CD14-positive monocyte (primary cell): ENCODE measurements around the gene THAP2. TPM values are rescaled to one million over a fixed set of nuclear protein-coding genes. Genes with fewer than 3 reads are reported as not detected.
A peak's percentile ranks its signal among the peaks of the same experiment; 100 is the strongest.

Source experiments
- DNase-seq, 3 donors: peaks; one replicate each; pipeline ENCODE4 v3.0.0-alpha.2; 2011 to 2022
- H2AFZ ChIP-seq: 2 replicates; pipeline ENCODE4 v1.6.0; 2012; ENCODE audit warnings: mild to moderate bottlenecking, low read depth, low read length, inconsistent platforms; ENCODE audit not compliant: insufficient read depth, poor library complexity, severe bottlenecking
- H3K27ac ChIP-seq, 2 donors: 1 replicate in 1 of 2; 2 replicates in 1 of 2; pipeline ENCODE4 v1.5.1; 2012 to 2013; ENCODE audit warnings: low read length in 2 of 2, control low read depth in 1 of 2, inconsistent platforms in 1 of 2, low read depth in 1 of 2, mild to moderate bottlenecking in 1 of 2
- H3K27me3 ChIP-seq, 2 donors: one replicate each; pipeline versions ENCODE4 v1.6.0 to v1.6.1; 2011 to 2013; ENCODE audit warnings: low read length in 2 of 2; ENCODE audit not compliant: control insufficient read depth in 2 of 2, insufficient read depth in 2 of 2
- H3K36me3 ChIP-seq, 2 donors: replicated peaks in 1 of 2; 1 replicate in 1 of 2; 2 replicates in 1 of 2; pipeline versions ENCODE4 v1.5.1 to v1.6.1; 2012 to 2013; ENCODE audit warnings: low read length in 2 of 2, control low read depth in 1 of 2, inconsistent platforms in 1 of 2, mild to moderate bottlenecking in 1 of 2; ENCODE audit not compliant: insufficient read depth in 2 of 2, control insufficient read depth in 1 of 2
- H3K4me1 ChIP-seq, 2 donors: 1 replicate in 1 of 2; 2 replicates in 1 of 2; pipeline versions ENCODE4 v1.5.1 to v1.6.1; 2012 to 2013; ENCODE audit warnings: low read length in 2 of 2, control low read depth in 1 of 2, inconsistent platforms in 1 of 2, mild to moderate bottlenecking in 1 of 2, moderate library complexity in 1 of 2; ENCODE audit not compliant: insufficient read depth in 2 of 2, control insufficient read depth in 1 of 2
- H3K4me2 ChIP-seq: replicated peaks from 2 replicates; pipeline ENCODE3; 2012; ENCODE audit warnings: low read length, moderate library complexity, mild to moderate bottlenecking; ENCODE audit not compliant: poor library complexity, severe bottlenecking; ENCODE audit errors: extremely low read depth
- H3K4me3 ChIP-seq, 3 experiments: fragments of 200-600 bp in 1 of 3; sonication (generic) in 1 of 3; replicated peaks in 1 of 3; 1 replicate in 2 of 3; 2 replicates in 1 of 3; pipeline ENCODE4 v1.5.1; 2011 to 2013; ENCODE audit warnings: low read length in 3 of 3, mild to moderate bottlenecking in 3 of 3, control low read depth in 2 of 3, low read depth in 2 of 3, inconsistent platforms in 1 of 3, moderate library complexity in 1 of 3
- H3K79me2 ChIP-seq: 2 replicates; pipeline ENCODE4 v1.6.0; 2012; ENCODE audit warnings: mild to moderate bottlenecking, control low read depth, inconsistent platforms, low read length, moderate library complexity; ENCODE audit not compliant: insufficient read depth
- H3K9ac ChIP-seq: 2 replicates; pipeline ENCODE4 v1.6.0; 2017; ENCODE audit warnings: low read length, mild to moderate bottlenecking; ENCODE audit not compliant: insufficient read depth, poor library complexity, severe bottlenecking
- H3K9me3 ChIP-seq, 2 donors: replicated peaks in 1 of 2; 1 replicate in 1 of 2; 2 replicates in 1 of 2; pipeline versions ENCODE4 v1.5.1 to v1.6.1; 2012 to 2013; ENCODE audit warnings: low read length in 2 of 2, control low read depth in 1 of 2; ENCODE audit not compliant: control insufficient read depth in 1 of 2, insufficient read depth in 1 of 2
- H4K20me1 ChIP-seq: 2 replicates; pipeline ENCODE4 v1.6.0; 2012; ENCODE audit warnings: mild to moderate bottlenecking, low read length, control low read depth, moderate library complexity; ENCODE audit not compliant: insufficient read depth
- H3K27ac Mint-ChIP-seq, 7 donors: one replicate each; pipeline ENCODE4 v1.8.0; 2020; ENCODE audit warnings: mild to moderate bottlenecking in 7 of 7, mixed read lengths in 7 of 7, moderate library complexity in 6 of 7, inconsistent platforms in 2 of 7
- H3K27me3 Mint-ChIP-seq, 3 donors: one replicate each; pipeline ENCODE4 v1.8.0; 2021 to 2022; ENCODE audit warnings: low read depth in 3 of 3, mild to moderate bottlenecking in 3 of 3, mixed read lengths in 3 of 3, moderate library complexity in 3 of 3, inconsistent platforms in 1 of 3
- H3K36me3 Mint-ChIP-seq, 2 donors: one replicate each; pipeline ENCODE4 v1.8.0; 2020; ENCODE audit warnings: mixed read lengths in 2 of 2, inconsistent platforms in 1 of 2, mild to moderate bottlenecking in 1 of 2
- H3K4me1 Mint-ChIP-seq: one replicate; pipeline ENCODE4 v1.8.0; 2020; ENCODE audit warnings: mild to moderate bottlenecking, mixed read lengths
- H3K4me3 Mint-ChIP-seq, 2 donors: one replicate each; pipeline ENCODE4 v1.8.0; 2020; ENCODE audit warnings: mild to moderate bottlenecking in 2 of 2, mixed read lengths in 2 of 2, moderate library complexity in 1 of 2
- H3K9me3 Mint-ChIP-seq, 7 donors: one replicate each; pipeline ENCODE4 v1.8.0; 2020 to 2022; ENCODE audit warnings: mixed read lengths in 7 of 7, mild to moderate bottlenecking in 6 of 7, moderate library complexity in 6 of 7, inconsistent platforms in 2 of 7
- WGBS: methylation state at CpG from one replicate; pipeline ENCODE4 v1.1.5; 2013; ENCODE audit warnings: missing lambda C conversion rate; ENCODE audit not compliant: insufficient coverage; 5-methylcytosine and 5-hydroxymethylcytosine counted together
- intact Hi-C, 2 donors: fragments of 100-400 bp; cut with micrococcal nuclease; formaldehyde crosslinking; loops; one replicate each; pipeline versions ENCODE4 v1.15.0 to v1.15.1; 2023
- polyA plus RNA-seq, 3 donors: library from polyadenylated mRNA; depleted of rRNA in 1 of 3; unstranded in 2 of 3; stranded (reverse) in 1 of 3; fragments of 300-500 nt in 2 of 3; fragments of >200 nt in 1 of 3; fragmentation: Illumina TruSeq in 2 of 3; gene quantifications; 1 replicate in 2 of 3; 2 replicates in 1 of 3; pipeline ENCODE4 v1.2.3, GENCODE V29; 2012 to 2021
- TF ChIP-seq, protein P1 (sequence below): fragments of 200-600 bp; IDR thresholded peaks from one replicate; pipeline ENCODE4 v1.8.0; 2022; ENCODE audit warnings: antibody characterized with exemption, mild to moderate bottlenecking

Gene THAP2
- polyA plus RNA-seq, 3 donors = 3.5 to 16.3 (median 4.3) TPM

DNA sequence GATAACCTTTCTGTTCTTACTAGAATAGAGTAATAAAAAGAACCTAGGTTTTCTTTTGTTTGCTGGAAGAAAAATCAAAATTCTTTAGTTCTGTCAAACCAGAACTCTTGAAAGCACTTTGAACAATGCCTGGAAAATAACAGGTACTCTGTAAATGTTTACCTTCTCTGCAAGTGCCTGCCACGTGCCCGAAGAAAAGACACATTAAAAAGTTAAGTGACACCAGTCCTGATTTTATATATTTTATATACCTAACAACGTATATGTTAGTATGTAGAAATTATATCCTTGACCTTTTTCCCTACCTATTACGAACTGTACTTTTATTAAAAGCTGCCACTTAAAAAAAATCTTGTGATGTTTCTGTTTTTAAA lies 976 bp downstream of the THAP2 start:
- Mint-ChIP-seq H3K27ac (peak overlapping the region in 3 of 7 donors; percentile 100), H3K4me3 (peak overlapping the region; percentile 94 to 100), H3K36me3 (peaks cover 4 to 8% of the 10 kb centered on the region in 2 donors), H3K4me1 (peaks cover 22% of the 10 kb centered on the region), H3K9me3 (peaks cover 0 to 3% (median 0%) of the 10 kb centered on the region in 7 donors), H3K27me3 (peaks cover 0 to 2% (median 2%) of the 10 kb centered on the region in 3 donors)
- Histone ChIP-seq H3K27me3 (no peaks in the 10 kb centered on the region), H3K4me2 (peak overlapping the region; percentile 88), H4K20me1 (peaks cover 22% of the 10 kb centered on the region), H3K9ac (peak overlapping the region; percentile 100), H3K36me3 (peaks cover 4 to 5% of the 10 kb centered on the region in 2 donors), H2AFZ (peak overlapping the region; percentile 78), H3K79me2 (peaks cover 58% of the 10 kb centered on the region), H3K4me3 (peak overlapping the region; percentile 72 to 88 (median 84)), H3K9me3 (no peaks in the 10 kb centered on the region), H3K27ac (peak overlapping the region in 1 of 2 donors; percentile 100), H3K4me1 (peaks cover 24 to 27% of the 10 kb centered on the region in 2 donors)
- WGBS = no CpG with 5 or more reads among the region's 4 CpGs
- TF ChIP-seq, protein P1, sequence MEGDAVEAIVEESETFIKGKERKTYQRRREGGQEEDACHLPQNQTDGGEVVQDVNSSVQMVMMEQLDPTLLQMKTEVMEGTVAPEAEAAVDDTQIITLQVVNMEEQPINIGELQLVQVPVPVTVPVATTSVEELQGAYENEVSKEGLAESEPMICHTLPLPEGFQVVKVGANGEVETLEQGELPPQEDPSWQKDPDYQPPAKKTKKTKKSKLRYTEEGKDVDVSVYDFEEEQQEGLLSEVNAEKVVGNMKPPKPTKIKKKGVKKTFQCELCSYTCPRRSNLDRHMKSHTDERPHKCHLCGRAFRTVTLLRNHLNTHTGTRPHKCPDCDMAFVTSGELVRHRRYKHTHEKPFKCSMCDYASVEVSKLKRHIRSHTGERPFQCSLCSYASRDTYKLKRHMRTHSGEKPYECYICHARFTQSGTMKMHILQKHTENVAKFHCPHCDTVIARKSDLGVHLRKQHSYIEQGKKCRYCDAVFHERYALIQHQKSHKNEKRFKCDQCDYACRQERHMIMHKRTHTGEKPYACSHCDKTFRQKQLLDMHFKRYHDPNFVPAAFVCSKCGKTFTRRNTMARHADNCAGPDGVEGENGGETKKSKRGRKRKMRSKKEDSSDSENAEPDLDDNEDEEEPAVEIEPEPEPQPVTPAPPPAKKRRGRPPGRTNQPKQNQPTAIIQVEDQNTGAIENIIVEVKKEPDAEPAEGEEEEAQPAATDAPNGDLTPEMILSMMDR = no peak
- DNase-seq = no peak
- intact Hi-C loops = loop anchor here (10.0 kb wide), 2 partner anchors 90 to 170 kb away; partner anchors contain the start of genes RAB21 (in 1 of the 2) and TBC1D15 (in 1 of the 2)

DNA sequence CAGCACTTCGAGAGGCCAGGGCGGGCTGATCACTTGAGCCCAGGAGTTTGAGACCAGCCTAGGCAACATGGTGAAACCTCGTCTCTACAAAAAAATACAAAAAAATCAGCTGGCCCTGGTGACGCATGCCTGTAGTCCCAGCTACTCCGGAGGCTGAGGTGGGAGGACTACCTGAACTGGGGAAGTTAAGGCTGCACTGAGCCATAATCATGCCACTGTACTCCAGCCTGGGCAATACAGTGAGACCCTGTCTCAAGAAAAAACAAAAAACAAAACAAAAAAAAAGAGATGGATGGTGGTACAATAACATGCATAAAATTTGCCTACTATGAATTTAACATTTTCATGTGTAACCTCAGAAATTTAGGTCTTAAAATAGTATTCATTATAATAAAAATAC lies 2.2 kb downstream of the THAP2 start:
- H3K4me3 ChIP-seq = no peak overlapping the region
- peaks cover 0 to 2% (median 2%) of the 10 kb centered on the region in 3 donors for H3K27me3 Mint-ChIP-seq
- no peak for DNase-seq
- no peak overlapping the region for H3K27ac ChIP-seq
- H3K79me2 ChIP-seq = peaks cover 46% of the 10 kb centered on the region
- peaks cover 22% of the 10 kb centered on the region for H3K4me1 Mint-ChIP-seq
- peaks cover 0 to 3% (median 0%) of the 10 kb centered on the region in 7 donors for H3K9me3 Mint-ChIP-seq
- H3K36me3 Mint-ChIP-seq = peaks cover 0 to 4% of the 10 kb centered on the region in 2 donors
- 100% methylated on average over 1 of the region's 5 CpGs for WGBS
- H3K27ac Mint-ChIP-seq = peak overlapping the region in 1 of 7 donors; percentile 46
- TF ChIP-seq, protein P1 = no peak
- no peak overlapping the region for H3K4me2 ChIP-seq
- H3K4me3 Mint-ChIP-seq = no peak overlapping the region
- intact Hi-C loops = loop anchor here (10.0 kb wide), 2 partner anchors 89 to 169 kb away; partner anchors contain the start of genes RAB21 (in 1 of the 2) and TBC1D15 (in 1 of the 2)
- no peaks in the 10 kb centered on the region for H3K9me3 ChIP-seq
- H3K9ac ChIP-seq = no peak overlapping the region
- peaks cover 21 to 23% of the 10 kb centered on the region in 2 donors for H3K4me1 ChIP-seq
- H4K20me1 ChIP-seq = peaks cover 13% of the 10 kb centered on the region
- H3K27me3 ChIP-seq = no peaks in the 10 kb centered on the region
- H3K36me3 ChIP-seq = no peaks in the 10 kb centered on the region
- H2AFZ ChIP-seq = no peak overlapping the region
